ENCODE measurements around the gene SYCP2L.

- TF ChIP-seq, protein P1, sequence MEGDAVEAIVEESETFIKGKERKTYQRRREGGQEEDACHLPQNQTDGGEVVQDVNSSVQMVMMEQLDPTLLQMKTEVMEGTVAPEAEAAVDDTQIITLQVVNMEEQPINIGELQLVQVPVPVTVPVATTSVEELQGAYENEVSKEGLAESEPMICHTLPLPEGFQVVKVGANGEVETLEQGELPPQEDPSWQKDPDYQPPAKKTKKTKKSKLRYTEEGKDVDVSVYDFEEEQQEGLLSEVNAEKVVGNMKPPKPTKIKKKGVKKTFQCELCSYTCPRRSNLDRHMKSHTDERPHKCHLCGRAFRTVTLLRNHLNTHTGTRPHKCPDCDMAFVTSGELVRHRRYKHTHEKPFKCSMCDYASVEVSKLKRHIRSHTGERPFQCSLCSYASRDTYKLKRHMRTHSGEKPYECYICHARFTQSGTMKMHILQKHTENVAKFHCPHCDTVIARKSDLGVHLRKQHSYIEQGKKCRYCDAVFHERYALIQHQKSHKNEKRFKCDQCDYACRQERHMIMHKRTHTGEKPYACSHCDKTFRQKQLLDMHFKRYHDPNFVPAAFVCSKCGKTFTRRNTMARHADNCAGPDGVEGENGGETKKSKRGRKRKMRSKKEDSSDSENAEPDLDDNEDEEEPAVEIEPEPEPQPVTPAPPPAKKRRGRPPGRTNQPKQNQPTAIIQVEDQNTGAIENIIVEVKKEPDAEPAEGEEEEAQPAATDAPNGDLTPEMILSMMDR (IDR thresholded peaks at IDR 0.05; ENCODE audit: low read depth, low read length, poor library complexity, severe bottlenecking), result no peak
- TF ChIP-seq EZH2phosphoT487 (IDR thresholded peaks at IDR 0.05; ENCODE audit: borderline replicate concordance, low read length), result no peak
These were observed 134.9 kb downstream of the SYCP2L start for GRCh38 chr6:11021714-11022113.
